ENCODE measurements around the gene TMEM131L.

DNA sequence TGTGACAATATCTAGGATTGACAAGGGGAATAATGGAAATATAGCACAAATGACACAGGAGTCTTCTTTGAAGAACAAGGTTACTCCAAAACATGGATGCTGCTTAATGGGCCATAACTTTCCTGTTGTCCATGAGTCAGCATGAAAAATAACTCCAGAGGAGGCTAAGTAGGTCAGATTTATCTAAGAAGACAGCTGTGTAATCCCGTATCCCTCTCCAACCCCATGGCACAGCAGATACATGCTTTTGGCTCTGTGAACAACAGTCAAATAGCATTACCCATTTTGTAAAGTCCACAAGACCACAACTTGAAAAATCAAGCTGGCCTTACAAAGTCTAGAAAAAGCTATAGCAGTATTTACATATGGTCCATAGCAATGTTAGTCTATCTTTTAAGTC is 2.1 kb upstream of the TMEM131L start:
- TF ChIP-seq CTCF (IDR thresholded peaks at IDR 0.05; ENCODE audit: insufficient read depth, low read depth, low read length) (no peak), EZH2 (IDR thresholded peaks at IDR 0.05; ENCODE audit: insufficient read depth, low read length) (no peak)

Measured in astrocyte (in vitro differentiated cells and primary cell).